HepG2 (cell line): ENCODE measurements around the gene SLC34A3. TPM values are rescaled to one million over a fixed set of nuclear protein-coding genes. Genes with fewer than 3 reads are reported as not detected.
A peak's percentile ranks its signal among the peaks of the same experiment; 100 is the strongest.

Experiments
- ATAC-seq: fragments of 200-7000 bp; cut with Tn5 transposase; 3 replicates; pipeline ENCODE4 v1.9.1; 2020; ENCODE audit warnings: mild to moderate bottlenecking, moderate library complexity
- BruUV-seq: library from RNA; stranded (reverse); fragments of 400-500 nt; replicated peaks from 2 replicates; lab custom pipeline; 2021; lab: Mats Ljungman, UMichigan
- CTCF ChIA-PET: fragments of 300-600 bp; formaldehyde crosslinking; extraction: SDS; loops from one replicate; lab custom pipeline; 2021; ENCODE audit warnings: low total read pairs, inconsistent platforms, low intra/inter-chr PET ratio; lab: Yijun Ruan, JAX
- POLR2A ChIA-PET: fragments of 350-600 bp; sonication (Branson Sonifier 250); formaldehyde crosslinking; loops from one replicate; lab custom pipeline; 2020; ENCODE audit warnings: antibody characterized with exemption, inconsistent platforms; lab: Yijun Ruan, JAX
- DNase-seq: peaks from one replicate; pipeline ENCODE4 v3.0.0-alpha.2; 2015; ENCODE audit warnings: low spot score
- FAIRE-seq: peaks from 3 replicates; lab custom pipeline; 2011; peaks lifted over from hg19 to GRCh38; lab: Jason Lieb, UNC
- H2AFZ ChIP-seq: one replicate; pipeline ENCODE4 v1.6.1; 2011; ENCODE audit warnings: low read length, inconsistent platforms
- H3K27ac ChIP-seq: fragments of 300-600 bp; 3 replicates; pipeline ENCODE4 v1.8.0; 2011; ENCODE audit warnings: mixed run types, mild to moderate bottlenecking, mixed read lengths, low read length, inconsistent platforms; ENCODE audit not compliant: insufficient read depth; ENCODE audit errors: extremely low read length
- H3K27me3 ChIP-seq, 2 experiments: fragments of 200-600 bp in 1 of 2; 2 replicates in 1 of 2; 3 replicates in 1 of 2; pipeline versions ENCODE4 v1.6.0 to v1.8.0; 2011; ENCODE audit warnings: low read length in 2 of 2, mild to moderate bottlenecking in 2 of 2, moderate library complexity in 2 of 2, inconsistent platforms in 1 of 2; ENCODE audit not compliant: insufficient read depth in 2 of 2, control insufficient read depth in 1 of 2
- H3K36me3 ChIP-seq, 2 experiments: fragments of 200-600 bp in 1 of 2; replicated peaks in 1 of 2; 2 replicates in 1 of 2; 3 replicates in 1 of 2; pipeline versions ENCODE4 v1.5.1 to v1.8.0; 2011; ENCODE audit warnings: low read length in 2 of 2, inconsistent platforms in 1 of 2; ENCODE audit not compliant: insufficient read depth in 2 of 2, control insufficient read depth in 1 of 2
- H3K4me1 ChIP-seq: 2 replicates; pipeline ENCODE4 v1.5.1; 2012; ENCODE audit warnings: low read length, inconsistent platforms; ENCODE audit not compliant: insufficient read depth
- H3K4me2 ChIP-seq: 2 replicates; pipeline ENCODE4 v1.6.0; 2011; ENCODE audit warnings: low read depth, low read length, inconsistent platforms
- H3K4me3 ChIP-seq, 3 experiments: fragments of 200-600 bp in 1 of 3; sonication (generic), shearing (Covaris generic) in 1 of 3; replicated peaks in 1 of 3; 2 replicates each; pipeline ENCODE4 v1.5.1; 2011 to 2016; ENCODE audit warnings: low read length in 3 of 3, inconsistent platforms in 2 of 3, low read depth in 2 of 3, mild to moderate bottlenecking in 2 of 3, control low read depth in 1 of 3, mixed read lengths in 1 of 3; ENCODE audit not compliant: insufficient read depth in 1 of 3
- H3K79me2 ChIP-seq: one replicate; pipeline ENCODE4 v1.6.1; 2011; ENCODE audit warnings: low read length, inconsistent platforms; ENCODE audit not compliant: insufficient read depth
- H3K9ac ChIP-seq: 2 replicates; pipeline ENCODE4 v1.6.0; 2011; ENCODE audit warnings: mild to moderate bottlenecking, low read depth, low read length, inconsistent platforms; ENCODE audit not compliant: insufficient read depth
- H3K9me3 ChIP-seq: 2 replicates; pipeline ENCODE4 v1.5.1; 2012; ENCODE audit warnings: mild to moderate bottlenecking, low read length
- H4K20me1 ChIP-seq: 2 replicates; pipeline ENCODE4 v1.6.0; 2011; ENCODE audit warnings: inconsistent platforms, mild to moderate bottlenecking, low read length, moderate library complexity; ENCODE audit not compliant: insufficient read depth
- DNMT1 ChIP-seq: sonication (generic); formaldehyde crosslinking; IDR thresholded peaks from 2 replicates; pipeline ENCODE4 v1.5.1; 2020; ENCODE audit warnings: mild to moderate bottlenecking, missing genetic modification reagents
- EED ChIP-seq: sonication (generic); formaldehyde crosslinking; IDR thresholded peaks from 2 replicates; pipeline ENCODE4 v1.5.0; 2020; ENCODE audit warnings: mild to moderate bottlenecking, missing genetic modification reagents
- GTF3A ChIP-seq: sonication (generic); formaldehyde crosslinking; conservative IDR thresholded peaks from 2 replicates; pipeline ENCODE4 v1.4.0; 2020; ENCODE audit warnings: mild to moderate bottlenecking, missing genetic modification reagents
- HNRNPL ChIP-seq: fragments of 200-400 bp; formaldehyde crosslinking; IDR thresholded peaks from 2 replicates; pipeline ENCODE4 v1.6.1; 2017; ENCODE audit warnings: mild to moderate bottlenecking, low read depth, low read length
- HOXA7 ChIP-seq: sonication (generic); formaldehyde crosslinking; IDR thresholded peaks from 2 replicates; pipeline ENCODE4 v1.8.1; 2022; ENCODE audit warnings: mild to moderate bottlenecking, missing genetic modification reagents, moderate library complexity
- MAFF ChIP-seq: IDR thresholded peaks from 2 replicates; pipeline ENCODE4 v1.6.1; 2011; ENCODE audit warnings: low read depth, low read length, improper control_type of control experiment
- PLSCR1 ChIP-seq: sonication (generic); formaldehyde crosslinking; IDR thresholded peaks from 2 replicates; pipeline ENCODE4 v1.5.0; 2020; ENCODE audit warnings: missing genetic modification reagents, mild to moderate bottlenecking, borderline replicate concordance
- POLR2A ChIP-seq, 2 experiments: IDR thresholded peaks; 2 replicates each; pipeline ENCODE4 v1.6.1; 2011; ENCODE audit warnings: low read depth in 2 of 2, low read length in 2 of 2, mild to moderate bottlenecking in 1 of 2, moderate library complexity in 1 of 2; ENCODE audit not compliant: insufficient read depth in 1 of 2
- RBM22 ChIP-seq: fragments of 200-400 bp; formaldehyde crosslinking; optimal IDR thresholded peaks from 2 replicates; pipeline ENCODE3; 2017; ENCODE audit warnings: mild to moderate bottlenecking, low read length, moderate library complexity
- REXO4 ChIP-seq: sonication (generic); formaldehyde crosslinking; IDR thresholded peaks from 2 replicates; pipeline ENCODE4 v1.8.0; 2022; ENCODE audit warnings: missing genetic modification reagents, mild to moderate bottlenecking, borderline replicate concordance
- SAP130 ChIP-seq: IDR thresholded peaks from 2 replicates; pipeline ENCODE4 v1.6.1; 2016; ENCODE audit warnings: low read depth
- SIX1 ChIP-seq: sonication (generic); formaldehyde crosslinking; IDR thresholded peaks from 2 replicates; pipeline ENCODE4 v1.4.0; 2020; ENCODE audit warnings: missing genetic modification reagents, borderline replicate concordance
- ZBTB7B ChIP-seq: sonication (generic); formaldehyde crosslinking; IDR thresholded peaks from 2 replicates; pipeline ENCODE4 v1.4.0; 2020; ENCODE audit warnings: missing genetic modification reagents
- ZFP36 ChIP-seq: fragments of 150-350 bp; IDR thresholded peaks from 2 replicates; pipeline ENCODE4 v1.6.1; 2018; ENCODE audit warnings: borderline replicate concordance, low read length, low read depth; ENCODE audit not compliant: partially characterized antibody
- ZNF274 ChIP-seq: sonication (generic); formaldehyde crosslinking; IDR thresholded peaks from 2 replicates; pipeline ENCODE4 v1.5.1; 2020; ENCODE audit warnings: mild to moderate bottlenecking, missing genetic modification reagents
- ZNF333 ChIP-seq: sonication (generic); formaldehyde crosslinking; IDR thresholded peaks from 2 replicates; pipeline ENCODE4 v1.4.0; 2020; ENCODE audit warnings: mild to moderate bottlenecking, missing genetic modification reagents, borderline replicate concordance
- ZNF562 ChIP-seq: sonication (generic); formaldehyde crosslinking; IDR thresholded peaks from 2 replicates; pipeline ENCODE4 v1.8.0; 2022; ENCODE audit warnings: missing genetic modification reagents, borderline replicate concordance
- ZNF619 ChIP-seq: sonication (generic); formaldehyde crosslinking; IDR thresholded peaks from 2 replicates; pipeline ENCODE4 v1.4.0; 2020; ENCODE audit warnings: mild to moderate bottlenecking, missing genetic modification reagents
- ZNF672 ChIP-seq: sonication (generic); formaldehyde crosslinking; IDR thresholded peaks from 2 replicates; pipeline ENCODE4 v1.8.1; 2022; ENCODE audit warnings: missing genetic modification reagents
- ZNF761 ChIP-seq: sonication (generic); formaldehyde crosslinking; conservative IDR thresholded peaks from 2 replicates; pipeline ENCODE4 v1.4.0; 2020; ENCODE audit warnings: mild to moderate bottlenecking, missing genetic modification reagents
- ZSCAN30 ChIP-seq: sonication (generic); formaldehyde crosslinking; IDR thresholded peaks from 2 replicates; pipeline ENCODE4 v1.5.0; 2020; ENCODE audit warnings: mild to moderate bottlenecking, missing genetic modification reagents
- WGBS: methylation state at CpG from one replicate; pipeline ENCODE4 v1.1.6; 2017; ENCODE audit warnings: low lambda C conversion rate; 5-methylcytosine and 5-hydroxymethylcytosine counted together
- in situ Hi-C: cut with HindIII; loops from 2 replicates; pipeline ENCODE4 v1.10.0; 2017; ENCODE audit warnings: low pct_unique_long_range_greater_than_20kb; ENCODE audit not compliant: extremely low pct_ligation_motif_present
- intact Hi-C: fragments of 100-400 bp; cut with micrococcal nuclease; formaldehyde crosslinking; loops from one replicate; pipeline ENCODE4 v1.10.0; 2022; ENCODE audit not compliant: unreplicated experiment
- polyA plus RNA-seq, 8 experiments: library from polyadenylated mRNA; depleted of rRNA in 3 of 8; stranded (reverse) in 7 of 8; unstranded in 1 of 8; fragments of >200 nt; fragmentation: Illumina TruSeq in 4 of 8; extraction: Trizol in 4 of 8; gene quantifications; 2 replicates each; pipeline versions ENCODE4 v1.2.1 to v1.2.3, GENCODE V29; 2011 to 2016; ENCODE audit warnings: low read depth in 4 of 8, missing spikeins in 1 of 8, mixed read lengths in 1 of 8; ENCODE audit not compliant: insufficient read depth in 1 of 8
- total RNA-seq, 5 experiments: library from RNA; depleted of rRNA; stranded (reverse); fragments of >200 nt; fragmentation: Illumina TruSeq; extraction: Trizol; gene quantifications; 2 replicates each; pipeline ENCODE4 v1.2.3, GENCODE V29; 2016; ENCODE audit warnings: low read depth in 1 of 5

Gene SLC34A3
- total and polyA plus RNA-seq, 2 of the 13 experiments (the other 11 are each of a cell fraction or from before 2014, with no cell fraction given): 0.07 to 1.0 TPM

- BruUV-seq: no TSS peak
- TF ChIP-seq ZNF333 (CRISPR knock-in tag) (0 out of 2 replicates have a peak, but pooled peaks have one; percentile 32), HNRNPL (0 out of 2 replicates have a peak, but pooled peaks have one; percentile 53), ZFP36 (no peak), ZNF672 (CRISPR knock-in tag) (0 out of 2 replicates have a peak, but pooled peaks have one; percentile 25)
- no peak for FAIRE-seq
- DNase-seq: no peak
- ATAC-seq: no peak
- Histone ChIP-seq H3K4me1 (peaks cover 65% of the 10 kb centered on the region), H3K36me3 (no peaks in the 10 kb centered on the region), H3K4me2 (no peak overlapping the region), H3K27ac (peak overlapping the region; percentile 75), H3K27me3 (no peaks in the 10 kb centered on the region), H4K20me1 (no peaks in the 10 kb centered on the region), H3K9ac (no peak overlapping the region), H3K79me2 (peaks cover 4% of the 10 kb centered on the region), H3K9me3 (no peaks in the 10 kb centered on the region), H2AFZ (no peak overlapping the region), H3K4me3 (no peak overlapping the region)
- CTCF ChIA-PET: no interaction called here
- WGBS: 95% methylated on average over 12 of the region's 23 CpGs
- in situ Hi-C loops (no loop called here), intact Hi-C loops (no loop called here)
- POLR2A ChIA-PET: interaction anchor here (2.3 to 2.7 kb wide), 2 partner anchors 9 to 31 kb away, joined by 12 to 16 read pairs; partner anchors contain the start of genes TPRN and TUBB4B
Observed at GRCh38 chr9:137231372-137232039, 805 bp downstream of the SLC34A3 start.

GRCh38 chr9:137232101-137232500, 1.4 kb downstream of the SLC34A3 start:
- H3K9me3 ChIP-seq: no peaks in the 10 kb centered on the region
- ChIA-PET CTCF (no interaction called here), POLR2A (no interaction called here)
- TF ChIP-seq ZNF562 (CRISPR knock-in tag) (no peak), GTF3A (no peak), ZBTB7B (CRISPR knock-in tag) (no peak), ZNF274 (CRISPR knock-in tag) (no peak), ZNF619 (CRISPR knock-in tag) (no peak), EED (no peak), DNMT1 (CRISPR knock-in tag) (no peak), SAP130 (no peak), PLSCR1 (CRISPR knock-in tag) (no peak), SIX1 (no peak), HOXA7 (CRISPR knock-in tag) (no peak), MAFF (no peak), REXO4 (no peak), RBM22 (no peak), ZSCAN30 (no peak), POLR2A (IDR thresholded peaks at IDR 0.05; ENCODE audit: insufficient read depth in 1 of 2, low read depth in 2 of 2, low read length in 2 of 2) (no peak), ZNF761 (CRISPR knock-in tag) (no peak)
- no TSS peak for BruUV-seq
- H3K27ac ChIP-seq: no peak overlapping the region
- intact Hi-C loops: no loop called here
- H3K36me3 ChIP-seq: no peaks in the 10 kb centered on the region
- no peak for FAIRE-seq
- ATAC-seq: no peak
- H3K9ac ChIP-seq: no peak overlapping the region
- H3K79me2 ChIP-seq: peaks cover 6% of the 10 kb centered on the region
- H2AFZ ChIP-seq: no peak overlapping the region
- H3K4me3 ChIP-seq: no peak overlapping the region
- in situ Hi-C loops: no loop called here
- H3K27me3 ChIP-seq: no peaks in the 10 kb centered on the region
- WGBS: 85% methylated on average over 4 of the region's 10 CpGs
- no peaks in the 10 kb centered on the region for H4K20me1 ChIP-seq
- no peak for DNase-seq
- H3K4me2 ChIP-seq: no peak overlapping the region
- H3K4me1 ChIP-seq: peaks cover 65% of the 10 kb centered on the region
